Gastroesophageal sphincter (tissue), 4 donors: ENCODE results near the gene TSPAN13. TPM values are rescaled to one million over a fixed set of nuclear protein-coding genes. Genes with fewer than 3 reads are reported as not detected.
A peak's percentile ranks its signal among the peaks of the same experiment; 100 is the strongest.

Experiments used
- ATAC-seq: fragments of 150-250 bp; one replicate; pipeline ENCODE4 v1.9.1; 2016; ENCODE audit warnings: mild to moderate bottlenecking, moderate library complexity
- H3K27ac ChIP-seq, 4 donors: fragments of 200-600 bp; sonication (generic) in 3 of 4; 1 replicate in 3 of 4; 2 replicates in 1 of 4; pipeline ENCODE4 v1.5.1; 2016 to 2019
- H3K27me3 ChIP-seq: fragments of 200-600 bp; sonication (generic); one replicate; pipeline ENCODE4 v1.5.1; 2019
- H3K36me3 ChIP-seq, 2 donors: fragments of 200-600 bp; sonication (generic); one replicate each; pipeline ENCODE4 v1.5.1; 2019; ENCODE audit warnings: control low read depth in 1 of 2
- H3K4me1 ChIP-seq, 3 donors: fragments of 200-600 bp; sonication (generic); 1 replicate in 2 of 3; 2 replicates in 1 of 3; pipeline ENCODE4 v1.5.1; 2016 to 2019; ENCODE audit warnings: control low read depth in 2 of 3
- H3K4me3 ChIP-seq, 2 donors: fragments of 200-600 bp; sonication (generic); one replicate each; pipeline ENCODE4 v1.5.1; 2019; ENCODE audit warnings: mild to moderate bottlenecking in 1 of 2, moderate library complexity in 1 of 2
- H3K9me3 ChIP-seq, 3 donors: fragments of 200-600 bp; sonication (generic); one replicate each; pipeline ENCODE4 v1.5.1; 2017 to 2019; ENCODE audit warnings: control low read depth in 2 of 3
- EP300 ChIP-seq: sonication (generic); formaldehyde crosslinking; IDR thresholded peaks from one replicate; pipeline ENCODE4 v1.6.1; 2017; ENCODE audit warnings: antibody characterized with exemption, mild to moderate bottlenecking
- POLR2A ChIP-seq, 2 donors: fragments of 450-650 bp; IDR thresholded peaks; one replicate each; pipeline ENCODE4 v1.6.1; 2017; ENCODE audit warnings: antibody characterized with exemption in 2 of 2, mild to moderate bottlenecking in 2 of 2, moderate library complexity in 1 of 2
- POLR2AphosphoS5 ChIP-seq: sonication (generic); formaldehyde crosslinking; IDR thresholded peaks from one replicate; pipeline ENCODE4 v1.6.1; 2017; ENCODE audit warnings: antibody characterized with exemption
- WGBS, 2 donors: methylation state at CpG; one replicate each; pipeline ENCODE4 v1.1.5; 2018; ENCODE audit warnings: low coverage in 1 of 2; 5-methylcytosine and 5-hydroxymethylcytosine counted together
- total RNA-seq, 4 donors: library from RNA; depleted of rRNA; stranded (reverse); fragments of >200 nt; gene quantifications; one replicate each; pipeline ENCODE4 v1.1.0, GENCODE V29; 2016
- TF ChIP-seq, protein P1 (sequence below), 4 experiments: fragments of 200-600 bp in 2 of 4; fragments of 450-650 bp in 2 of 4; sonication (generic) in 1 of 4; IDR thresholded peaks; one replicate each; pipeline ENCODE4 v1.5.1; 2017 to 2019; ENCODE audit warnings: antibody characterized with exemption in 4 of 4, mild to moderate bottlenecking in 2 of 4, moderate library complexity in 2 of 4

TSPAN13 gene
- total RNA-seq, 4 donors from 2014 or later = 2.5 to 13.3 (median 6.4) TPM

DNA sequence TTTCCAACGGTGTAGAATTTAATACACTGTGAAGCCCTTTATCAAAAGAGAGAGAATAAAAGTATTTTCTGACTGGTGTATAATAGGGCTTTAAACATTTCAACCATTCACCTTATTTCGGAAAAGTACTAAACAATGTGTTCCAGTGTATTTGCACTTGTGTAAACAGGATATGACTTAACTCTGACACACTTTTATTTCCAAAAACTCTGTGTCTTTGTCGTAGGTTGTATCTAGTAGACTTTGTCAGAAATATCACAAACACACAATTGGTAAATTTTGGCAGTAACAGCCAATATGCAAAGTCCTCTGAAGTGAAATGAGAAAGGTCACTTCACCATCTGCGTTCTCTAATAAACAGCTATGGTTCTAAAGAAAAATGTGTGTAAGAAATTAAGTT, 10.3 kb upstream of the TSPAN13 start:
- no peak for ATAC-seq

DNA sequence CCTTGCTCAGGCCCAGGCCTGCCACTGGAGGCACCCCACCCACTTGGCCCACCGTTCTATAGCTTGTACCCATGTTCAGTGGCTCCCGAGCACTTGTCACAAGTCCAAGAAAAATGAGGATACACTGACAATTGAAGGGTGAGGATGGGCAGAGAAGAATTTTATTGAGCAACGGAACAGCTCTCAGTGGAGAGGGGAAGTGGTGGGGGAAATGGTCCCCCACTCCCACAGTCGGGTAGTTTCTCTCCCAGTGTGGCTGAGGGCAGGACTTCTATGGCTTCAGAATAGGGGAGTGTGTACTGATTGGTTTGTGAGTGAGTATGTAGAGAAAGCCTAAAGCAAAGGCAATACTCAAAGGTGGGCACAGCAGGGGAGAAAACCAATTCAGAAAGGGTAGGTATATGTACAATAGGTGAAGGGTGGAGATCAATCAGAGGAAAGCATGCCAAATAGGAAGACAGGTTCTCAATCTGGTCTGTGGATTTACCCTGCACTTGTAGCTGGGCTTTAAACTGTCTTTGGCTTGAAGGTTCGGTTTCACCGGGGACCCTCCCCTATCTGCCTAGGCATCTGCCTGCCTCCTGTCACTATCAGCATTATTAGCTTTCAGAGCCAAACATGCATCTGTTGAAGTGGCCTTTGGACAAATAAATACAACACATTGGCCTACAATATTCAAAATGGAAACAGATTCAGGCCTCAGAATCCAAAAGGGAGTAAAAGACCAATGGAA, 8.9 kb upstream of the TSPAN13 start:
- Histone ChIP-seq H3K27ac (no peak overlapping the region), H3K4me3 (no peak overlapping the region), H3K36me3 (no peaks in the 10 kb centered on the region), H3K9me3 (no peaks in the 10 kb centered on the region), H3K4me1 (peaks cover 0 to 33% (median 0%) of the 10 kb centered on the region in 3 donors), H3K27me3 (no peaks in the 10 kb centered on the region)
- ATAC-seq = no peak
- 81 to 82% methylated on average over 4 to 6 of the region's 6 CpGs for WGBS, 2 donors
- TF ChIP-seq EP300 (no peak), POLR2AphosphoS5 (no peak), POLR2A (IDR thresholded peaks at IDR 0.05) (no peak)
- TF ChIP-seq, protein P1, sequence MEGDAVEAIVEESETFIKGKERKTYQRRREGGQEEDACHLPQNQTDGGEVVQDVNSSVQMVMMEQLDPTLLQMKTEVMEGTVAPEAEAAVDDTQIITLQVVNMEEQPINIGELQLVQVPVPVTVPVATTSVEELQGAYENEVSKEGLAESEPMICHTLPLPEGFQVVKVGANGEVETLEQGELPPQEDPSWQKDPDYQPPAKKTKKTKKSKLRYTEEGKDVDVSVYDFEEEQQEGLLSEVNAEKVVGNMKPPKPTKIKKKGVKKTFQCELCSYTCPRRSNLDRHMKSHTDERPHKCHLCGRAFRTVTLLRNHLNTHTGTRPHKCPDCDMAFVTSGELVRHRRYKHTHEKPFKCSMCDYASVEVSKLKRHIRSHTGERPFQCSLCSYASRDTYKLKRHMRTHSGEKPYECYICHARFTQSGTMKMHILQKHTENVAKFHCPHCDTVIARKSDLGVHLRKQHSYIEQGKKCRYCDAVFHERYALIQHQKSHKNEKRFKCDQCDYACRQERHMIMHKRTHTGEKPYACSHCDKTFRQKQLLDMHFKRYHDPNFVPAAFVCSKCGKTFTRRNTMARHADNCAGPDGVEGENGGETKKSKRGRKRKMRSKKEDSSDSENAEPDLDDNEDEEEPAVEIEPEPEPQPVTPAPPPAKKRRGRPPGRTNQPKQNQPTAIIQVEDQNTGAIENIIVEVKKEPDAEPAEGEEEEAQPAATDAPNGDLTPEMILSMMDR (IDR thresholded peaks at IDR 0.05) = no peak

More for the DNA sequence above, 10.3 kb upstream of the TSPAN13 start:
- Histone ChIP-seq H3K9me3 (no peaks in the 10 kb centered on the region), H3K4me1 (peaks cover 0 to 33% (median 0%) of the 10 kb centered on the region in 3 donors), H3K36me3 (no peaks in the 10 kb centered on the region), H3K27me3 (no peaks in the 10 kb centered on the region), H3K4me3 (no peak overlapping the region), H3K27ac (peak overlapping the region in 1 of 4 donors; percentile 9)
- WGBS, 2 donors = 21 to 43% methylated on average over 4 of the region's 4 CpGs
- TF ChIP-seq EP300 (no peak), POLR2AphosphoS5 (no peak), POLR2A (IDR thresholded peaks at IDR 0.05) (no peak)
- TF ChIP-seq, protein P1 (IDR thresholded peaks at IDR 0.05) = no peak

DNA sequence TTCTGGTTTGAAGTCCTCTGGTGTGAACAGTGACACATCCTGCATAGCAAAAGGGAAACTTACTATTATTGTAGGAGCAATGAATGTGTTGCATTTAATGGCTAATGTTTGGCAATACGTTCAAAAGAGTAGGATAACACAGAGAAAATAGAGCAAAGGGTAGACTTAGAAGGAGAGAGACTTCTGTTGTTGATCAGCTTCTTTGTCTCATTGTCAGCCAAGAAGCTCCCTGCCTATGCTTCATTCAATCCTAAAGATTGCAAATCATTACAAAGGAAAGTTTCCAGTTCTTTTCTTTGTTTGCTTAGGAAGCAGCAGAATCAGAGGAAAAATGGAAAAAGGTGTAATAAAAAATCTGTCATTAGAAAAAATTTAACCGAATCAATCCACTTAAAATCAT, 7.9 kb upstream of the TSPAN13 start:
- peaks cover 0 to 26% (median 0%) of the 10 kb centered on the region in 3 donors for H3K4me1 ChIP-seq
- no peaks in the 10 kb centered on the region for H3K36me3 ChIP-seq
- no peak for ATAC-seq
- 83 to 100% methylated on average over 2 of the region's 2 CpGs for WGBS, 2 donors
- no peak overlapping the region for H3K4me3 ChIP-seq
- H3K9me3 ChIP-seq = no peaks in the 10 kb centered on the region
- no peaks in the 10 kb centered on the region for H3K27me3 ChIP-seq
- TF ChIP-seq, protein P1 (IDR thresholded peaks at IDR 0.05) = no peak
- no peak for TF ChIP-seq POLR2AphosphoS5
- TF ChIP-seq EP300 = no peak
- no peak for TF ChIP-seq POLR2A (IDR thresholded peaks at IDR 0.05)
- no peak overlapping the region for H3K27ac ChIP-seq

DNA sequence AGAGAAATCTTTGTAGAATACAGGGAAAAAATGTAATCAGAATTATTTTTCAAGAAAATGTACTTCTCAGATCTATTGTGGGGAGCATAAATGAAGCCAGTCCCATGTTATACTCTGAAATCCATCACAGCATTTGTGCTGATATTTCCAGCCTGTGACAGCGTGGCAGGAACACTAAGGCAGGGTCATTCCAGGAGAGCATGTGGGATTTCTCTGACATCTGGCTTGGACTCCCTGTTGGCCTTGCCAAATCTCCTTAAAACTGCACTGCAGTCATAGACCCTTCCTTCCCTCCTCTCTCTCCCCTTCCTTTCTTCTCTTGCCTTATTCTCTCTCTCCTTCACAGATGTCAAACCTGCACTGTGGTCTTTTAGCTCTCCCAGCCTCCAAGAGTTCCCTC, 6.5 kb upstream of the TSPAN13 start:
- Histone ChIP-seq H3K4me3 (no peak overlapping the region), H3K27me3 (no peaks in the 10 kb centered on the region), H3K36me3 (no peaks in the 10 kb centered on the region), H3K9me3 (no peaks in the 10 kb centered on the region), H3K4me1 (peaks cover 0 to 24% (median 0%) of the 10 kb centered on the region in 3 donors), H3K27ac (no peak overlapping the region)
- TF ChIP-seq EP300 = no peak
- TF ChIP-seq POLR2A (IDR thresholded peaks at IDR 0.05) = no peak
- TF ChIP-seq POLR2AphosphoS5 = peak; percentile 47
- TF ChIP-seq, protein P1 (IDR thresholded peaks at IDR 0.05) = no peak
- no peak for ATAC-seq
- WGBS, 2 donors = 27 to 44% methylated on average over 1 of the region's 1 CpG
